Neuronal stem cell (in vitro differentiated cells): ENCODE data around the gene KCTD10.

ENCODE experiments used
- DNase-seq: peaks from one replicate; pipeline ENCODE4 v3.0.0-alpha.2; 2013; ENCODE audit warnings: low spot score
- H2AFZ ChIP-seq: one replicate; pipeline ENCODE4 v1.6.1; 2013; ENCODE audit warnings: mild to moderate bottlenecking, low read length, inconsistent platforms
- H2AK5ac ChIP-seq: 2 replicates; pipeline ENCODE4 v1.6.1; 2013; ENCODE audit warnings: low read depth, mild to moderate bottlenecking, inconsistent platforms, low read length, moderate library complexity, mixed read lengths
- H2BK120ac ChIP-seq: 2 replicates; pipeline ENCODE4 v1.6.1; 2013; ENCODE audit warnings: low read depth, mild to moderate bottlenecking, inconsistent platforms, low read length, moderate library complexity, mixed read lengths
- H2BK12ac ChIP-seq: one replicate; pipeline ENCODE4 v1.6.1; 2013; ENCODE audit warnings: low read length, inconsistent platforms
- H2BK15ac ChIP-seq: 2 replicates; pipeline ENCODE4 v1.6.1; 2013; ENCODE audit warnings: mild to moderate bottlenecking, low read length, inconsistent platforms, mixed read lengths
- H2BK5ac ChIP-seq: one replicate; pipeline ENCODE4 v1.6.1; 2013; ENCODE audit warnings: inconsistent platforms, mild to moderate bottlenecking, low read length, moderate library complexity
- H3K14ac ChIP-seq: one replicate; pipeline ENCODE4 v1.6.1; 2013; ENCODE audit warnings: low read length, inconsistent platforms
- H3K18ac ChIP-seq: 2 replicates; pipeline ENCODE4 v1.6.1; 2013; ENCODE audit warnings: low read length, inconsistent platforms
- H3K23ac ChIP-seq: 2 replicates; pipeline ENCODE4 v1.6.1; 2013; ENCODE audit warnings: low read depth, mild to moderate bottlenecking, mixed read lengths, low read length, inconsistent platforms; ENCODE audit not compliant: poor library complexity
- H3K27ac ChIP-seq: replicated peaks from 3 replicates; pipeline ENCODE4 v1.5.1; 2013; ENCODE audit warnings: low read length, inconsistent platforms
- H3K27me3 ChIP-seq, 3 experiments: 2 replicates each; pipeline ENCODE4 v1.6.1; 2013; ENCODE audit warnings: low read length in 3 of 3, mild to moderate bottlenecking in 2 of 3, inconsistent platforms in 1 of 3, low read depth in 1 of 3, mixed read lengths in 1 of 3, moderate library complexity in 1 of 3; ENCODE audit not compliant: control insufficient read depth in 3 of 3, insufficient read depth in 3 of 3
- H3K36me3 ChIP-seq, 2 donors: replicated peaks in 1 of 2; 2 replicates each; pipeline ENCODE4 v1.6.1; 2013; ENCODE audit warnings: low read length in 2 of 2; ENCODE audit not compliant: control insufficient read depth in 2 of 2, insufficient read depth in 2 of 2
- H3K4ac ChIP-seq: 2 replicates; pipeline ENCODE4 v1.6.1; 2013; ENCODE audit warnings: inconsistent platforms, mild to moderate bottlenecking, low read length, moderate library complexity
- H3K4me1 ChIP-seq, 2 donors: 1 replicate in 1 of 2; 2 replicates in 1 of 2; pipeline ENCODE4 v1.6.1; 2013; ENCODE audit warnings: low read length in 2 of 2, low read depth in 1 of 2; ENCODE audit not compliant: control insufficient read depth in 2 of 2, insufficient read depth in 1 of 2
- H3K4me2 ChIP-seq: one replicate; pipeline ENCODE4 v1.6.1; 2013; ENCODE audit warnings: mild to moderate bottlenecking, low read length, inconsistent platforms; ENCODE audit not compliant: insufficient read depth, poor library complexity, severe bottlenecking
- H3K4me3 ChIP-seq, 2 donors: 2 replicates each; pipeline ENCODE4 v1.5.1; 2013; ENCODE audit warnings: low read length in 2 of 2, mild to moderate bottlenecking in 2 of 2, inconsistent platforms in 1 of 2, moderate library complexity in 1 of 2
- H3K79me1 ChIP-seq: one replicate; pipeline ENCODE4 v1.6.1; 2013; ENCODE audit warnings: low read depth, mild to moderate bottlenecking, inconsistent platforms, low read length, moderate library complexity
- H3K9ac ChIP-seq: one replicate; pipeline ENCODE4 v1.6.1; 2013; ENCODE audit warnings: mild to moderate bottlenecking, low read depth, low read length, inconsistent platforms; ENCODE audit not compliant: poor library complexity
- H3K9me3 ChIP-seq, 2 donors: replicated peaks in 1 of 2; 2 replicates each; pipeline versions ENCODE3 to v1.6.1; 2013; ENCODE audit warnings: low read length in 2 of 2, mild to moderate bottlenecking in 2 of 2, inconsistent platforms in 1 of 2, low read depth in 1 of 2, mixed read lengths in 1 of 2, moderate library complexity in 1 of 2; ENCODE audit not compliant: control insufficient read depth in 2 of 2, insufficient read depth in 1 of 2
- H4K8ac ChIP-seq: one replicate; pipeline ENCODE4 v1.6.1; 2013; ENCODE audit warnings: low read depth, mild to moderate bottlenecking, inconsistent platforms, low read length, moderate library complexity
- H4K91ac ChIP-seq: one replicate; pipeline ENCODE4 v1.6.1; 2013; ENCODE audit warnings: low read length, low read depth, mild to moderate bottlenecking, inconsistent platforms; ENCODE audit not compliant: poor library complexity
- WGBS, 2 donors: extraction: QIAGEN DNeasy Blood & Tissue Kit; methylation state at CpG; one replicate each; pipeline ENCODE4 v1.1.7; 2013; ENCODE audit warnings: missing lambda C conversion rate in 2 of 2, mixed read lengths in 1 of 2; ENCODE audit not compliant: insufficient read length in 2 of 2, insufficient replicate concordance in 1 of 2; ENCODE audit errors: extremely low coverage in 2 of 2; 5-methylcytosine and 5-hydroxymethylcytosine counted together

KCTD10 gene

DNA sequence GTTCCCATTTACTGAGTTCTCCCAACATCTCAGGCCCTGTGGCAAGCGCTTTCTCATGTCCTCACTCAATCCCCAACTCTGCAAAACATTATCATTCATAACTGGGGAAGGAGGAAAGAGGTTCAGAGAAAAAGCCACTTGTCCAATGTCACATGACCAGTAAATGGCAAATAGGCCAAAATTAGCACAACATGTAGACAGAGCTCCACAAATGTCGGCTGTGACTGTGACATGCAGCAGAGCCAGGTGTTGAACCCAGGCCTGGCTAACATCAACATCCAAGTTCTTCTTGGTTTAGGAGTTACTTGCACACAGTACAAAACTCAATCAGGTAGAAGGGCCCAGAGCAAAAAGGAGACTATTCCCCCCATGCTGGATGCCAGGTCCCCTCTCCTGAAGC, 10.8 kb downstream of the KCTD10 start:
- WGBS, 2 donors = no CpG with 5 or more reads among the region's 2 CpGs
- H3K14ac ChIP-seq = no peak overlapping the region
- no peak for DNase-seq

DNA sequence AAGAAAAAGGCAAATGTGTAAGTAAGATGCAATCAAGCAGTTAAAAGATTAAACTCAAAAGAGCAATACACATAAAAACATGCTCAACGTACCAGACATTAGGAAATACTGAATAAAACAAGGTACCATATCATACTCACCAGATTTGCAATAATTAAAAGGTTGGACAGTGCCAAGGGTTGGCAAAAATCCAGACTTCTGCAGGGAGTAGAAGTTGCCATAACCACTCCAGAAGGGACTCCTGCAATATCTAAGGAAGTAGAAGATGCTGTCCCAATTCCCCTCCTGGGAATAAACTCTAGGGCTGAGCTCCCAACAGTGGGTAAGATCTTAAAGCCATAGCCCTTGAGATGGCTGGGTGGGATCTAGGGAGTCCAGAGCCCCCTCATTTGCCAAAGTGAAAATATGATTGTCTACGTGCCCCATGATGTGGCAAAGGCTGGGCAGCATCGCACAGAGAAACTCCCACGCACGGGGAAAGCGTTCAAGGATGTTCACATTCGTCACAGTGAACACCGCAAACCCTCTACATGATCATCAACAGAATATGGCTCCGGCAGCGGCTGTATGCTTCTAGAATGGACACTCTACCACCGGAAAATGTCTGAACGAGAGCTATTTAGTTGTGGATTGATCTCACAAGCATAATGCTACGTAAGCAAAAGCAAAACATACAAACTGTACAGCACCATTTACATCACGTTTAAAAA, 12.3 kb downstream of the KCTD10 start:
- Histone ChIP-seq H3K9ac (no peak overlapping the region), H3K18ac (no peak overlapping the region), H3K4me1 (peaks cover 19 to 63% of the 10 kb centered on the region in 2 donors), H3K4me3 (no peak overlapping the region), H3K27me3 (no peaks in the 10 kb centered on the region), H3K23ac (no peak overlapping the region), H3K4me2 (no peak overlapping the region), H4K8ac (no peak overlapping the region), H3K36me3 (peaks cover 14 to 67% of the 10 kb centered on the region in 2 donors), H3K27ac (no peak overlapping the region), H2AFZ (no peak overlapping the region), H3K14ac (no peak overlapping the region), H2BK120ac (no peak overlapping the region), H2BK15ac (no peak overlapping the region), H3K4ac (no peak overlapping the region), H2AK5ac (no peak overlapping the region), H3K9me3 (peaks cover 0 to 4% of the 10 kb centered on the region in 2 donors), H2BK12ac (no peak overlapping the region), H3K79me1 (peaks cover 14% of the 10 kb centered on the region), H4K91ac (no peak overlapping the region), H2BK5ac (no peak overlapping the region)
- WGBS, 2 donors = no CpG with 5 or more reads among the region's 14 CpGs
- DNase-seq = no peak

More for the DNA sequence above, 10.8 kb downstream of the KCTD10 start:
- Histone ChIP-seq H2BK120ac (no peak overlapping the region), H3K79me1 (peaks cover 11% of the 10 kb centered on the region), H2BK12ac (no peak overlapping the region), H3K9me3 (peaks cover 0 to 4% of the 10 kb centered on the region in 2 donors), H4K91ac (no peak overlapping the region), H2AK5ac (no peak overlapping the region), H3K4ac (no peak overlapping the region), H4K8ac (no peak overlapping the region), H2BK5ac (no peak overlapping the region), H3K18ac (no peak overlapping the region), H3K4me3 (no peak overlapping the region), H3K36me3 (peaks cover 14 to 67% of the 10 kb centered on the region in 2 donors), H3K23ac (no peak overlapping the region), H2AFZ (no peak overlapping the region), H3K4me2 (no peak overlapping the region), H3K27me3 (no peaks in the 10 kb centered on the region), H3K4me1 (peaks cover 19 to 48% of the 10 kb centered on the region in 2 donors), H3K9ac (no peak overlapping the region), H3K27ac (no peak overlapping the region), H2BK15ac (no peak overlapping the region)

DNA sequence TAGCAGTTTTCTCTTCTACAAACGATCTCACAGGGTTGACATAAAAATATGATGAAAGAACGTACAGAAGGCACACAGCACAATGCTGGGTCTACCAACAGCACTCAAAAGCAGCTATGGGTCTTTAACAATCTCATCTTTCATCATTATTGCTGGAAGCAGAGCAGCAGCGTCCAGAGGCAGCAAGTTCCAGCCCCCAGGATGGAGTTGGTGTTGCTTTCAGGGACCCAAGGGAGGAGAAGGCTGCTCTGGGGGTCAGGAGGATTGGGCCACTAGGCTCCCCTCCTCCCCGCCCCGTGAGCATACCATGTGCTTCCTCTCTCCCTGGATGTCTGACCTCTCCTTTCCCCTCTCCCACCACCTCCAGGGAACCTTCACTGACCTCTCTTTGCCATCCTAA, 13.3 kb downstream of the KCTD10 start:
- Histone ChIP-seq H3K14ac (no peak overlapping the region), H2BK15ac (no peak overlapping the region), H3K4me3 (peak overlapping the region in 1 of 2 donors; percentile 4), H3K4ac (no peak overlapping the region), H3K9ac (no peak overlapping the region), H2BK12ac (no peak overlapping the region), H3K4me1 (peaks cover 23 to 74% of the 10 kb centered on the region in 2 donors), H3K18ac (no peak overlapping the region), H3K27me3 (no peaks in the 10 kb centered on the region), H3K4me2 (no peak overlapping the region), H2AFZ (no peak overlapping the region), H3K9me3 (no peaks in the 10 kb centered on the region), H4K91ac (no peak overlapping the region), H3K79me1 (peaks cover 9% of the 10 kb centered on the region), H4K8ac (no peak overlapping the region), H2AK5ac (no peak overlapping the region), H2BK5ac (no peak overlapping the region), H2BK120ac (no peak overlapping the region), H3K27ac (no peak overlapping the region), H3K23ac (no peak overlapping the region), H3K36me3 (peaks cover 6 to 67% of the 10 kb centered on the region in 2 donors)
- no peak for DNase-seq
- no CpG with 5 or more reads among the region's 5 CpGs for WGBS, 2 donors

DNA sequence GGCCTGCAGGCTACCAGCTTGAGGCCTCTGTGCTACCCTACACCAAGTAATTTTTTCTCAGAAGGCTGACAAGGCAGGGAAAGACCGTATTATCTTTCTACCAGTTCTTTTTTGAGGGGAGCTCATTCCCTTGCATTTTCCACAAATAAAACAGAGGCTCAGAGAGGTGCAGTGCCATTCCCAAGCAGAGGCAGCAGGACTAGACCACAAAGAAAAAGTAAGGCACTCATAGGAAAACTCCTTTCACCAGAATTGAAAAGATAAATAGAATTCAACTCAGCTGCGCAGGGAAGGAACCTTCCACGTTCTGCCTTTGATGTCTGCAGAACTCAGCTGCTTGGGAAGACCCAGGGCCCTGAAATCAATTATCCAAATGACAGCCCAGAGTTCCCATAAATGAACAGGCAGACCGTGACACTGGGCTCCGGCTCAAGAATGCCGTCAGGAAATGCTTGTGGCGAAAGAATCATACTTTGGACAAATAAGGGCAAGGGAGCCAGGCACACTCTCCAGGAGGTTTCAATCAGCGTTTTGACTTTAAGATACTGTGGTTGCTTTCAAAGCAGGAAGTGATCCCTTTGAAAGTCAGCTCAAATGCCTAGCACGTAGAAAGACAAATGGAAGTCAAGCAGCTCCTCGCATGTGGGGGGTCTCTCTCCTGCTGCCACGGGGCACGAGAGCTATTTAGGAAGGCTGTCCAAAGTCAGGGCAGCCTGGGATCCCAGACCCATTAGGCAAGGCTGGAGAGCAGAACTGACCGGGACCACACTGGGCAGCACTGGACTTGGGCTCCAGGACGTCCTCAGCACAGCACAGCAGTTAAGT, 14.0 kb downstream of the KCTD10 start:
- Histone ChIP-seq H2AK5ac (no peak overlapping the region), H3K23ac (no peak overlapping the region), H3K9ac (no peak overlapping the region), H2BK120ac (no peak overlapping the region), H3K27me3 (no peaks in the 10 kb centered on the region), H3K79me1 (peaks cover 9% of the 10 kb centered on the region), H3K14ac (no peak overlapping the region), H3K4me3 (peak overlapping the region in 1 of 2 donors; percentile 4), H2BK15ac (no peak overlapping the region), H4K91ac (no peak overlapping the region), H3K9me3 (no peaks in the 10 kb centered on the region), H3K18ac (no peak overlapping the region), H3K4ac (no peak overlapping the region), H2BK12ac (no peak overlapping the region), H3K4me2 (no peak overlapping the region), H4K8ac (no peak overlapping the region), H3K36me3 (peaks cover 6 to 68% of the 10 kb centered on the region in 2 donors), H2BK5ac (no peak overlapping the region), H3K27ac (no peak overlapping the region), H2AFZ (no peak overlapping the region), H3K4me1 (peaks cover 30 to 77% of the 10 kb centered on the region in 2 donors)
- no CpG with 5 or more reads among the region's 14 CpGs for WGBS, 2 donors
- no peak for DNase-seq
